ENCODE data around the gene RNU6-9.

Gene RNU6-9

GRCh38 chr19:881385-882071, 11.8 kb upstream of the RNU6-9 start:
- H3K36me3 ChIP-seq, result peaks cover 88% of the 10 kb centered on the region
- no peaks in the 10 kb centered on the region for H3K27me3 ChIP-seq
- no peaks in the 10 kb centered on the region for H3K4me1 ChIP-seq (ENCODE audit: control insufficient read depth in 1 of 2, insufficient read depth in 1 of 2, low read depth in 1 of 2, low read length in 1 of 2)
- no peak overlapping the region for H3K27ac ChIP-seq
- TF ChIP-seq, protein P1, sequence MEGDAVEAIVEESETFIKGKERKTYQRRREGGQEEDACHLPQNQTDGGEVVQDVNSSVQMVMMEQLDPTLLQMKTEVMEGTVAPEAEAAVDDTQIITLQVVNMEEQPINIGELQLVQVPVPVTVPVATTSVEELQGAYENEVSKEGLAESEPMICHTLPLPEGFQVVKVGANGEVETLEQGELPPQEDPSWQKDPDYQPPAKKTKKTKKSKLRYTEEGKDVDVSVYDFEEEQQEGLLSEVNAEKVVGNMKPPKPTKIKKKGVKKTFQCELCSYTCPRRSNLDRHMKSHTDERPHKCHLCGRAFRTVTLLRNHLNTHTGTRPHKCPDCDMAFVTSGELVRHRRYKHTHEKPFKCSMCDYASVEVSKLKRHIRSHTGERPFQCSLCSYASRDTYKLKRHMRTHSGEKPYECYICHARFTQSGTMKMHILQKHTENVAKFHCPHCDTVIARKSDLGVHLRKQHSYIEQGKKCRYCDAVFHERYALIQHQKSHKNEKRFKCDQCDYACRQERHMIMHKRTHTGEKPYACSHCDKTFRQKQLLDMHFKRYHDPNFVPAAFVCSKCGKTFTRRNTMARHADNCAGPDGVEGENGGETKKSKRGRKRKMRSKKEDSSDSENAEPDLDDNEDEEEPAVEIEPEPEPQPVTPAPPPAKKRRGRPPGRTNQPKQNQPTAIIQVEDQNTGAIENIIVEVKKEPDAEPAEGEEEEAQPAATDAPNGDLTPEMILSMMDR (IDR thresholded peaks at IDR 0.05), result no peak
- H3K4me3 ChIP-seq (ENCODE audit: low read depth in 1 of 2, low read length in 1 of 2), result no peak overlapping the region
- no peaks in the 10 kb centered on the region for H3K9me3 ChIP-seq

DNA sequence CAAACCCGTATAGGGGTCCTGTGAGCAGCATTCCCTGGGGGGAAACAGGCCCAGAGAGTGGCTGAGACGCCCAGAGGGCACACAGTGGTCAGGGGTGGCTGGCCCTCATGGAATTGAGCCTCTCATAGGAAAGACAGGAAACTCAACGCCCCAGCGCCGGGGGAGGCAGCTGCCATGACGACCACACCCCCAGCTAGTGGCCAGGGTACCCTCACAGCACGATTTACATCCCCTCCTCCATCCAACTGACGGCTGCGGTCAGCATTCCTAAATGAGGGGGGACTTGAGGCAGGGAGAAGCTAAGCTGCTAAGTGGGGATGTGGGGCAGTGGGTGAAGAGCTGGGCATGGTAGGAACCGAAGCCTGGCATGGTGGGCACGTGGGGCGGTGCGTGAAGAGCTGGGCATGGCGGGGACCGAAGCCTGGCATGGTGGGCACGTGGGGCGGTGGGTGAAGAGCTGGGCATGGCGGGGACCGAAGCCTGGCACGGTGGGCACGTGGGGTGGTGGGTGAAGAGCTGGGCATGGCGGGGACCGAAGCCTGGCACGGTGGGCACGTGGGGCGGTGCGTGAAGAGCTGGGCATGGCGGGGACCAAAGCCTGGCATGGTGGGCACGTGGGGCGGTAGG, 10.3 kb upstream of the RNU6-9 start:
- Histone ChIP-seq H3K36me3 (peaks cover 93% of the 10 kb centered on the region), H3K4me1 (ENCODE audit: control insufficient read depth in 1 of 2, insufficient read depth in 1 of 2, low read depth in 1 of 2, low read length in 1 of 2) (no peaks in the 10 kb centered on the region), H3K27me3 (no peaks in the 10 kb centered on the region), H3K9me3 (no peaks in the 10 kb centered on the region), H3K27ac (no peak overlapping the region), H3K4me3 (ENCODE audit: low read depth in 1 of 2, low read length in 1 of 2) (no peak overlapping the region)
- TF ChIP-seq, protein P1 (IDR thresholded peaks at IDR 0.05), result no peak

DNA sequence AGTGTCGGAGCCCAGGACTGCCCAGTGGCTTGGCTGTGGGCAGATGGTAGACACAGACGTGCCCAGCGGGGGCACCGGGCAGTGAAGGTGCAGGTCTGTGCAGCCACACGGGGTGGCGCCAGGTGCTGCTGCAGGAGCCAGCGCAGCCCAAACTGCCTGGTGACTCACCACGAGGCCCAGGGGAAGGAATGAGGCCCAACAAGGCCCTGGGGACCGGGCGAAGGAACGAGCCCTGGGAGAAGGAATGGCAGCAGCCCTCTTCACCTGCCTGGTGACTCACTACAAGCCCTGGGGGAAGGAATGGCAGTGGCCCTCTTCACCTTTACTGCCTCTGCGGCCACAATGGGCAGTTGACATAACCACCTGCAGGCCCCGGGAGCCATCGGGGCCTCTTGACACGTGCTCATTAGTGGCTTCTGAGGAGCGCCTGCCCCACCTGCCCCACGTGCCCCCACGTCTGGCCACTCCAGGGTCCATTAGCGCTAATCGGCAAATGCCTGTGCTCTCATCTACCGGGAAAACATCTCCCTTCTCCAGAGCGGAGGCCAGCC, 9.5 kb upstream of the RNU6-9 start:
- no peaks in the 10 kb centered on the region for H3K9me3 ChIP-seq
- H3K27me3 ChIP-seq, result no peaks in the 10 kb centered on the region
- H3K4me1 ChIP-seq (ENCODE audit: control insufficient read depth in 1 of 2, insufficient read depth in 1 of 2, low read depth in 1 of 2, low read length in 1 of 2), result peaks cover 0 to 5% of the 10 kb centered on the region in 2 experiments
- H3K27ac ChIP-seq, result no peak overlapping the region
- no peak overlapping the region for H3K4me3 ChIP-seq (ENCODE audit: low read depth in 1 of 2, low read length in 1 of 2)
- TF ChIP-seq, protein P1 (IDR thresholded peaks at IDR 0.05), result no peak
- peaks cover 94% of the 10 kb centered on the region for H3K36me3 ChIP-seq

DNA sequence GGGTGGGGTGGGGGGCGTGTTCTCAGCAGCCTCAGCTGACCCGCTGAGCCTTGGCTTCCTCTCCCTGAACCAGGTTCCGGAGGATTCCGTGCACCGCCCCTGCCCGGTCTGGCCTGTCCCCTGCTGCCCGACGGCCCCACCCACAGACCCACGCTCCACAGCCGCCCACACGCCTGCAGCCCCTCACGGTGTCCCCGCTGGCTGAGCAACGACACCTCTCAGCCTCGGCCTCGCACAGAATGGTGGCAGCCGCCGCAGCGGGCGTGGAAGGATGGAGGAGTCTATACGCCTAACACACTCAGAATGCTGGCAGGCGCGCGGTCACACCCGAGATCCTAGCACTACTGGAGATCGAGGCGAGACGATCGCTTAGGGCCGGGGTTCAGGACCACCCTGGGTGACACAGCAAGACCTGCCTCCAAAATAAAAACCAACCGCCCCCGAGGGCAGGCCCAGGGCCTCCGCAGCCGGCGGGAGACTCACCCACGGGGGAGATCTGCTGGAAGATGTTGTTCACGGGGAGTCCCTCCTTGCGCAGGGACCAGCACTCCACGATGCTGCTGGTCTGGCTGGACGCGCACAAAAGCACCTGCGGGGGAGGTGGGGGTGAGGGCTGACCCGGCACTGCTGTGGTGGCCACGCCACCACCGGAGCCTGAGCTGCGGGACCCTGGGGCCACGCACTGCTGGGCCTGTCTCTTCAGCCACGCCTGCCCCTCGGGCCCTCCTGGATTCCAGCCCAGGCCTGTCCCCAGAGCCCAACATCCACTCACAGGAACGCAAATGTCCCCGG, 8.7 kb upstream of the RNU6-9 start:
- TF ChIP-seq, protein P1 (IDR thresholded peaks at IDR 0.05), result no peak
- H3K27ac ChIP-seq, result no peak overlapping the region
- H3K9me3 ChIP-seq, result no peaks in the 10 kb centered on the region

DNA sequence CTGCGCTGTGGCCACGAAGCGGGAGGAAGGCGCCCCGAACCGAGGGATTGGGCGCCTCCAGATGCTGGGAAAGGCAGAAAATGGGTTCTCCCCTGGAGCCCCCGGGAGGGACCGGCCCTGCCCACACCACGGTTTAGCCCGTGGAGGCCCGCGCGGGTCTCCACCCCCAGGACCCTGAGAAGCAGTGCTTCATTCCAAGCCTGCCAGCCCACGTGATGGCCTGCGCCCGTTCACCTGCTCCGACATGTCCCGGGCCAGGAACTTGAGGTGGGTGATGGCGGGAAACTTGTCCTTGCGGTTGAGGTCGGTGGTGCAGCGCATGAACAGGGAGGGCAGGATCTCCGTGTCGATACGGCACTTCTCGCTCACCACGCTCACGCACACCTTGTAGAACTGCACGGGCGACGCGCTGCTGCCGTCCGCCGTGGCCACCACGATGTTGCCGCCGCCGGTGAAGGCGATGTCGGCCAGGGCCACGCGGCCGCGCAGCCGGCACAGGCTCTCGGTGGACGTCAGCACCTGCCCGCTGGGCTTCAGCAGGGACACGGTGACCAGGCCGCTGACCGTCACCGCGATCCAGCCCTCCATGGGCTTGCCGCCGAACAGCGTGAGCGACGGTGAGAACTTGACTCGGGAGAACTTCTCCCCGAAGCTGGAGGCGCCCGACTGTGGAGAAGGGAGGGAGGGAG, 7.6 kb upstream of the RNU6-9 start:
- Histone ChIP-seq H3K27me3 (no peaks in the 10 kb centered on the region), H3K27ac (no peak overlapping the region), H3K36me3 (peaks cover 95% of the 10 kb centered on the region), H3K9me3 (no peaks in the 10 kb centered on the region), H3K4me1 (ENCODE audit: control insufficient read depth in 1 of 2, insufficient read depth in 1 of 2, low read depth in 1 of 2, low read length in 1 of 2) (peaks cover 0 to 5% of the 10 kb centered on the region in 2 experiments), H3K4me3 (ENCODE audit: low read depth in 1 of 2, low read length in 1 of 2) (no peak overlapping the region)
- TF ChIP-seq, protein P1 (IDR thresholded peaks at IDR 0.05), result no peak

More for the DNA sequence above, 8.7 kb upstream of the RNU6-9 start:
- H3K27me3 ChIP-seq, result no peaks in the 10 kb centered on the region
- H3K36me3 ChIP-seq, result peaks cover 94% of the 10 kb centered on the region
- H3K4me3 ChIP-seq (ENCODE audit: low read depth in 1 of 2, low read length in 1 of 2), result no peak overlapping the region
- H3K4me1 ChIP-seq (ENCODE audit: control insufficient read depth in 1 of 2, insufficient read depth in 1 of 2, low read depth in 1 of 2, low read length in 1 of 2), result peaks cover 0 to 5% of the 10 kb centered on the region in 2 experiments

Data from neutrophil (primary cell).